CD14-positive monocyte (primary cell): Measurements from ENCODE around the gene CEP128. TPM values are rescaled to one million over a fixed set of nuclear protein-coding genes. Genes with fewer than 3 reads are reported as not detected.

Experiments
- DNase-seq, 3 donors: peaks; one replicate each; pipeline ENCODE4 v3.0.0-alpha.2; 2011 to 2022
- H2AFZ ChIP-seq: 2 replicates; pipeline ENCODE4 v1.6.0; 2012; ENCODE audit warnings: mild to moderate bottlenecking, low read depth, low read length, inconsistent platforms; ENCODE audit not compliant: insufficient read depth, poor library complexity, severe bottlenecking
- H3K27ac ChIP-seq, 2 donors: 1 replicate in 1 of 2; 2 replicates in 1 of 2; pipeline ENCODE4 v1.5.1; 2012 to 2013; ENCODE audit warnings: low read length in 2 of 2, control low read depth in 1 of 2, inconsistent platforms in 1 of 2, low read depth in 1 of 2, mild to moderate bottlenecking in 1 of 2
- H3K27me3 ChIP-seq, 2 donors: one replicate each; pipeline versions ENCODE4 v1.6.0 to v1.6.1; 2011 to 2013; ENCODE audit warnings: low read length in 2 of 2; ENCODE audit not compliant: control insufficient read depth in 2 of 2, insufficient read depth in 2 of 2
- H3K36me3 ChIP-seq, 2 donors: replicated peaks in 1 of 2; 1 replicate in 1 of 2; 2 replicates in 1 of 2; pipeline versions ENCODE4 v1.5.1 to v1.6.1; 2012 to 2013; ENCODE audit warnings: low read length in 2 of 2, control low read depth in 1 of 2, inconsistent platforms in 1 of 2, mild to moderate bottlenecking in 1 of 2; ENCODE audit not compliant: insufficient read depth in 2 of 2, control insufficient read depth in 1 of 2
- H3K4me1 ChIP-seq, 2 donors: 1 replicate in 1 of 2; 2 replicates in 1 of 2; pipeline versions ENCODE4 v1.5.1 to v1.6.1; 2012 to 2013; ENCODE audit warnings: low read length in 2 of 2, control low read depth in 1 of 2, inconsistent platforms in 1 of 2, mild to moderate bottlenecking in 1 of 2, moderate library complexity in 1 of 2; ENCODE audit not compliant: insufficient read depth in 2 of 2, control insufficient read depth in 1 of 2
- H3K4me2 ChIP-seq: replicated peaks from 2 replicates; pipeline ENCODE3; 2012; ENCODE audit warnings: low read length, moderate library complexity, mild to moderate bottlenecking; ENCODE audit not compliant: poor library complexity, severe bottlenecking; ENCODE audit errors: extremely low read depth
- H3K4me3 ChIP-seq, 3 experiments: fragments of 200-600 bp in 1 of 3; sonication (generic) in 1 of 3; replicated peaks in 1 of 3; 1 replicate in 2 of 3; 2 replicates in 1 of 3; pipeline ENCODE4 v1.5.1; 2011 to 2013; ENCODE audit warnings: low read length in 3 of 3, mild to moderate bottlenecking in 3 of 3, control low read depth in 2 of 3, low read depth in 2 of 3, inconsistent platforms in 1 of 3, moderate library complexity in 1 of 3
- H3K79me2 ChIP-seq: 2 replicates; pipeline ENCODE4 v1.6.0; 2012; ENCODE audit warnings: mild to moderate bottlenecking, control low read depth, inconsistent platforms, low read length, moderate library complexity; ENCODE audit not compliant: insufficient read depth
- H3K9ac ChIP-seq: 2 replicates; pipeline ENCODE4 v1.6.0; 2017; ENCODE audit warnings: low read length, mild to moderate bottlenecking; ENCODE audit not compliant: insufficient read depth, poor library complexity, severe bottlenecking
- H3K9me3 ChIP-seq, 2 donors: replicated peaks in 1 of 2; 1 replicate in 1 of 2; 2 replicates in 1 of 2; pipeline versions ENCODE4 v1.5.1 to v1.6.1; 2012 to 2013; ENCODE audit warnings: low read length in 2 of 2, control low read depth in 1 of 2; ENCODE audit not compliant: control insufficient read depth in 1 of 2, insufficient read depth in 1 of 2
- H4K20me1 ChIP-seq: 2 replicates; pipeline ENCODE4 v1.6.0; 2012; ENCODE audit warnings: mild to moderate bottlenecking, low read length, control low read depth, moderate library complexity; ENCODE audit not compliant: insufficient read depth
- H3K27ac Mint-ChIP-seq, 7 donors: one replicate each; pipeline ENCODE4 v1.8.0; 2020; ENCODE audit warnings: mild to moderate bottlenecking in 7 of 7, mixed read lengths in 7 of 7, moderate library complexity in 6 of 7, inconsistent platforms in 2 of 7
- H3K27me3 Mint-ChIP-seq, 3 donors: one replicate each; pipeline ENCODE4 v1.8.0; 2021 to 2022; ENCODE audit warnings: low read depth in 3 of 3, mild to moderate bottlenecking in 3 of 3, mixed read lengths in 3 of 3, moderate library complexity in 3 of 3, inconsistent platforms in 1 of 3
- H3K36me3 Mint-ChIP-seq, 2 donors: one replicate each; pipeline ENCODE4 v1.8.0; 2020; ENCODE audit warnings: mixed read lengths in 2 of 2, inconsistent platforms in 1 of 2, mild to moderate bottlenecking in 1 of 2
- H3K4me1 Mint-ChIP-seq: one replicate; pipeline ENCODE4 v1.8.0; 2020; ENCODE audit warnings: mild to moderate bottlenecking, mixed read lengths
- H3K4me3 Mint-ChIP-seq, 2 donors: one replicate each; pipeline ENCODE4 v1.8.0; 2020; ENCODE audit warnings: mild to moderate bottlenecking in 2 of 2, mixed read lengths in 2 of 2, moderate library complexity in 1 of 2
- H3K9me3 Mint-ChIP-seq, 7 donors: one replicate each; pipeline ENCODE4 v1.8.0; 2020 to 2022; ENCODE audit warnings: mixed read lengths in 7 of 7, mild to moderate bottlenecking in 6 of 7, moderate library complexity in 6 of 7, inconsistent platforms in 2 of 7
- WGBS: methylation state at CpG from one replicate; pipeline ENCODE4 v1.1.5; 2013; ENCODE audit warnings: missing lambda C conversion rate; ENCODE audit not compliant: insufficient coverage; 5-methylcytosine and 5-hydroxymethylcytosine counted together
- intact Hi-C, 2 donors: fragments of 100-400 bp; cut with micrococcal nuclease; formaldehyde crosslinking; loops; one replicate each; pipeline versions ENCODE4 v1.15.0 to v1.15.1; 2023
- polyA plus RNA-seq, 3 donors: library from polyadenylated mRNA; depleted of rRNA in 1 of 3; unstranded in 2 of 3; stranded (reverse) in 1 of 3; fragments of 300-500 nt in 2 of 3; fragments of >200 nt in 1 of 3; fragmentation: Illumina TruSeq in 2 of 3; gene quantifications; 1 replicate in 2 of 3; 2 replicates in 1 of 3; pipeline ENCODE4 v1.2.3, GENCODE V29; 2012 to 2021
- TF ChIP-seq, protein P1 (sequence below): fragments of 200-600 bp; IDR thresholded peaks from one replicate; pipeline ENCODE4 v1.8.0; 2022; ENCODE audit warnings: antibody characterized with exemption, mild to moderate bottlenecking

CEP128 gene
- polyA plus RNA-seq, 3 donors: 0.41 to 0.88 (median 0.62) TPM

GRCh38 chr14:80536456-80536855 lies 405.1 kb downstream of the CEP128 start:
- Mint-ChIP-seq H3K4me3 (no peak overlapping the region), H3K9me3 (peaks cover 3 to 17% (median 14%) of the 10 kb centered on the region in 7 donors), H3K27ac (no peak overlapping the region), H3K27me3 (no peaks in the 10 kb centered on the region), H3K36me3 (no peaks in the 10 kb centered on the region), H3K4me1 (no peaks in the 10 kb centered on the region)
- intact Hi-C loops: no loop called here
- DNase-seq: no peak
- Histone ChIP-seq H3K27me3 (no peaks in the 10 kb centered on the region), H3K79me2 (no peaks in the 10 kb centered on the region), H3K36me3 (no peaks in the 10 kb centered on the region), H3K9ac (no peak overlapping the region), H3K4me3 (no peak overlapping the region), H3K4me1 (no peaks in the 10 kb centered on the region), H2AFZ (no peak overlapping the region), H3K27ac (no peak overlapping the region), H3K4me2 (no peak overlapping the region), H4K20me1 (no peaks in the 10 kb centered on the region), H3K9me3 (peaks cover 8 to 16% of the 10 kb centered on the region in 2 donors)
- WGBS: no CpG with 5 or more reads among the region's 4 CpGs
- TF ChIP-seq, protein P1, sequence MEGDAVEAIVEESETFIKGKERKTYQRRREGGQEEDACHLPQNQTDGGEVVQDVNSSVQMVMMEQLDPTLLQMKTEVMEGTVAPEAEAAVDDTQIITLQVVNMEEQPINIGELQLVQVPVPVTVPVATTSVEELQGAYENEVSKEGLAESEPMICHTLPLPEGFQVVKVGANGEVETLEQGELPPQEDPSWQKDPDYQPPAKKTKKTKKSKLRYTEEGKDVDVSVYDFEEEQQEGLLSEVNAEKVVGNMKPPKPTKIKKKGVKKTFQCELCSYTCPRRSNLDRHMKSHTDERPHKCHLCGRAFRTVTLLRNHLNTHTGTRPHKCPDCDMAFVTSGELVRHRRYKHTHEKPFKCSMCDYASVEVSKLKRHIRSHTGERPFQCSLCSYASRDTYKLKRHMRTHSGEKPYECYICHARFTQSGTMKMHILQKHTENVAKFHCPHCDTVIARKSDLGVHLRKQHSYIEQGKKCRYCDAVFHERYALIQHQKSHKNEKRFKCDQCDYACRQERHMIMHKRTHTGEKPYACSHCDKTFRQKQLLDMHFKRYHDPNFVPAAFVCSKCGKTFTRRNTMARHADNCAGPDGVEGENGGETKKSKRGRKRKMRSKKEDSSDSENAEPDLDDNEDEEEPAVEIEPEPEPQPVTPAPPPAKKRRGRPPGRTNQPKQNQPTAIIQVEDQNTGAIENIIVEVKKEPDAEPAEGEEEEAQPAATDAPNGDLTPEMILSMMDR: no peak

DNA sequence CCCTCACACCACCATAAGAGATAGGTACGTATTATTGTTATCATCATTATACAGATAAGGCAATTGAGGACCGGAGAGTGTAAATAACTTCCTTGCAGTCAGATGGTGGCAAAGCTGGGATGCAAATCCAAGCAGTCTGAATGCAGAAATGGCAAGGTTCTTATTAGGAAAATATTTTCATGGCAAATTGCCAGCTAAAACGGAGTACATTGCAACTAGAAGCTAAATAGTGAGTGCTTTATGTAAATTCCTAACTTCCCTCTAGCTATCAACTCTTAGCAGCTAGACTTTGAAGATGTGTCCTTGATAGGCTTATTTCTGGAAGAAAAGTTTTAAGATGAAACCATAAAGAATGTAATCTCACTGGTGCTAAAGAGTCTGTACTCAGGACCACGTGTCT lies 406.4 kb downstream of the CEP128 start:
- Mint-ChIP-seq H3K27ac (no peak overlapping the region), H3K36me3 (peaks cover 0 to 3% of the 10 kb centered on the region in 2 donors), H3K27me3 (no peaks in the 10 kb centered on the region), H3K9me3 (peaks cover 3 to 9% (median 8%) of the 10 kb centered on the region in 7 donors), H3K4me3 (no peak overlapping the region), H3K4me1 (no peaks in the 10 kb centered on the region)
- intact Hi-C loops: no loop called here
- Histone ChIP-seq H3K4me3 (no peak overlapping the region), H4K20me1 (no peaks in the 10 kb centered on the region), H2AFZ (no peak overlapping the region), H3K9me3 (peaks cover 1 to 10% of the 10 kb centered on the region in 2 donors), H3K79me2 (no peaks in the 10 kb centered on the region), H3K27ac (no peak overlapping the region), H3K9ac (no peak overlapping the region), H3K4me2 (no peak overlapping the region), H3K4me1 (no peaks in the 10 kb centered on the region), H3K27me3 (no peaks in the 10 kb centered on the region), H3K36me3 (no peaks in the 10 kb centered on the region)
- no CpG with 5 or more reads among the region's 4 CpGs for WGBS
- TF ChIP-seq, protein P1: no peak
- DNase-seq: no peak
